ENCODE measurements around the gene SFTA2.

The SFTA2 gene

GRCh38 chr6:30918670-30919069 is 13.3 kb downstream of the SFTA2 start:
- TF ChIP-seq, protein P1, sequence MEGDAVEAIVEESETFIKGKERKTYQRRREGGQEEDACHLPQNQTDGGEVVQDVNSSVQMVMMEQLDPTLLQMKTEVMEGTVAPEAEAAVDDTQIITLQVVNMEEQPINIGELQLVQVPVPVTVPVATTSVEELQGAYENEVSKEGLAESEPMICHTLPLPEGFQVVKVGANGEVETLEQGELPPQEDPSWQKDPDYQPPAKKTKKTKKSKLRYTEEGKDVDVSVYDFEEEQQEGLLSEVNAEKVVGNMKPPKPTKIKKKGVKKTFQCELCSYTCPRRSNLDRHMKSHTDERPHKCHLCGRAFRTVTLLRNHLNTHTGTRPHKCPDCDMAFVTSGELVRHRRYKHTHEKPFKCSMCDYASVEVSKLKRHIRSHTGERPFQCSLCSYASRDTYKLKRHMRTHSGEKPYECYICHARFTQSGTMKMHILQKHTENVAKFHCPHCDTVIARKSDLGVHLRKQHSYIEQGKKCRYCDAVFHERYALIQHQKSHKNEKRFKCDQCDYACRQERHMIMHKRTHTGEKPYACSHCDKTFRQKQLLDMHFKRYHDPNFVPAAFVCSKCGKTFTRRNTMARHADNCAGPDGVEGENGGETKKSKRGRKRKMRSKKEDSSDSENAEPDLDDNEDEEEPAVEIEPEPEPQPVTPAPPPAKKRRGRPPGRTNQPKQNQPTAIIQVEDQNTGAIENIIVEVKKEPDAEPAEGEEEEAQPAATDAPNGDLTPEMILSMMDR (conservative IDR thresholded peaks at IDR 0.05; ENCODE audit: low read length): no peak
- no peak for DNase-seq (ENCODE audit: low read depth)
- H3K4me3 ChIP-seq (ENCODE audit: low read length): no peak overlapping the region

DNA sequence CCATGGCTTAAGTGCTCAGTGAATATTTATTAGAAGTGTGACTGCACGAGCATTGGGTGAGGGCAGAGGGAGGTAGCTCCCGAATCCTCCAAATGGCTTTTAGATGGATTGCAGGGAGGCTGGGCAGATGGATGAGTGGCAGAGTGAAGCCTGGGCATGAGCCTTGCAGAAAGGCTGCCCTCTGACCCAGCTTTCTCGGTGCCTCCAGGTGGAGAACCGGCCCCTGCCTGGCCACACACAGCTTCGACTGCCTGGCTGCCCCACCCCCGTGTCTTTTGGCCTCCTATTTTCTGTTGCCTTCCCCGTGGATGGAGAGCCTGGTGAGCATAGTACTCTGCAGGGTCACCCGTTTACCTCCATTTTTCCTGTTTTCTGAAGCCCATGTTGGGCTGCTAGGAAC is 14.5 kb downstream of the SFTA2 start:
- TF ChIP-seq, protein P1 (conservative IDR thresholded peaks at IDR 0.05; ENCODE audit: low read length): no peak
- H3K4me3 ChIP-seq (ENCODE audit: low read length): no peak overlapping the region
- no peak for DNase-seq (ENCODE audit: low read depth)

DNA sequence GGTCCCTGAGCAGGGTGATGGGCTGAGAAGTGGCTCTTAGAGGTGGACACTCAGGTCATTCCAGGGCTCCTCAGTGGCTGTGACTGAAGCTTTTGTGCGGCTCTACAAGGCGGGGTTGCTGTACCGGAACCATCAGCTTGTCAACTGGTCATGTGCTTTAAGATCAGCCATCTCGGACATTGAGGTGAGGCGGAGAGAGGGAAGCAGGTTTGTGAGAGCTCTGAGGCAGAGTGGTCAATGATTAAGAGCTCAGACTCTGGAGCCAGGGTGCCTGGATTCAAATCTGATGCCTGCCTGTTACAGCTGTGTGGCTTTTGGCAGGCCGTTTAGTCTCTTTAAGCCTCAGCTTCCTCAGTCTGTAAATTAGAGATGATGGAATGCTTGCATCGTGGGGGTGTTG is 14.9 kb downstream of the SFTA2 start:
- no peak overlapping the region for H3K4me3 ChIP-seq (ENCODE audit: low read length)
- DNase-seq (ENCODE audit: low read depth): no peak
- TF ChIP-seq, protein P1 (conservative IDR thresholded peaks at IDR 0.05; ENCODE audit: low read length): no peak

DNA sequence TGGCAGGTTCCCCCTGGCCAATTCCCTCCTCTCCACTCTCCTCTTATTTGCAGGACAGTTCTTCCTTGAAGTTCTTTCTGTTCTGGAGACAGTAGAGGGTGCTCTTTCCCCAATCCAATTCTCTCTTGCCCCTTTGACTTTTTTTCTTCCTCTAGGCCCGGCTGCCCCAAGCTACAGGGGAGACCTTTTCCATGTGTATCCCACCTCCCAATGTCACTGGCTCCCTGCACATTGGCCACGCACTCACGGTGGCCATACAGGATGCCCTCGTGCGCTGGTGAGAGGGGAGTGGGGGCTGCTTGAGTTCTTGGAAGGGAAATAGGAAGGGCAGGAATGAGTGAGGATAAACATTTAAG is 16.4 kb downstream of the SFTA2 start:
- TF ChIP-seq, protein P1 (conservative IDR thresholded peaks at IDR 0.05; ENCODE audit: low read length): peak; percentile 84

DNA sequence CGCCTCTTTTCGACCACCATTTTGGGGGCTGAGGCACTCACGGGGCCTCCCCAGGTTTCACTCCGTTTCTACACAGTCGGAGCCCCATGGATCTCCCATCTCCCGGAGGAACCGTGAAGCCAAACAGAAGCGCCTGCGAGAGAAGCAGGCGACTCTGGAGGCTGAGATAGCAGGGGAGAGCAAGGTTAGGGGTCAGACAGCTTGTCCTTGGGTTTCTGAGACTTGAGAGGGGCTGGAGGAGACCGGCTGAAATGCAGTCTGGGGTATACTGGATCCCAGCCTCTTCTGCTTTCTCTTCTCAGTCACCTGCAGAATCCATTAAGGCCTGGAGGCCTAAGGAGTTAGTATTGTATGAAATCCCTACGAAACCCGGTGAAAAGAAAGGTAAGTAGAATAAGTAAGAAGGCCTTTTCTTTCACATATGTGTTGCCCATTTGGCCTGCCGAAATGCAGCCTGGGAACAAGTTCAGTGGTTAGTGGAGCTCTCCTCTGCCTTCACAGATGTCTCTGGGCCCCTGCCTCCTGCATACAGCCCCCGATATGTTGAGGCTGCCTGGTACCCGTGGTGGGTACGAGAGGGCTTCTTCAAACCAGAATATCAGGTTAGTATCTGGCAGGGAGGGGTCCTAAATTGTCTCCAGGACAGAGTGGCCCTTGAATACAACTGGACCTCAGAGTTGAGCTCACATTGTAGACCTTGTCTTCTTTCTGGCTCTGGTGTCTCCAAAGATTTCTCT is 16.9 kb downstream of the SFTA2 start:
- TF ChIP-seq, protein P1 (conservative IDR thresholded peaks at IDR 0.05; ENCODE audit: low read length): no peak
- H3K4me3 ChIP-seq (ENCODE audit: low read length): peak overlapping the region; percentile 67
- DNase-seq (ENCODE audit: low read depth): no peak

More for the DNA sequence above, 16.4 kb downstream of the SFTA2 start:
- H3K4me3 ChIP-seq (ENCODE audit: low read length): peak overlapping the region; percentile 67; the same call in 1 of the 2 replicates
- DNase-seq (ENCODE audit: low read depth): peak; percentile 72

DNA sequence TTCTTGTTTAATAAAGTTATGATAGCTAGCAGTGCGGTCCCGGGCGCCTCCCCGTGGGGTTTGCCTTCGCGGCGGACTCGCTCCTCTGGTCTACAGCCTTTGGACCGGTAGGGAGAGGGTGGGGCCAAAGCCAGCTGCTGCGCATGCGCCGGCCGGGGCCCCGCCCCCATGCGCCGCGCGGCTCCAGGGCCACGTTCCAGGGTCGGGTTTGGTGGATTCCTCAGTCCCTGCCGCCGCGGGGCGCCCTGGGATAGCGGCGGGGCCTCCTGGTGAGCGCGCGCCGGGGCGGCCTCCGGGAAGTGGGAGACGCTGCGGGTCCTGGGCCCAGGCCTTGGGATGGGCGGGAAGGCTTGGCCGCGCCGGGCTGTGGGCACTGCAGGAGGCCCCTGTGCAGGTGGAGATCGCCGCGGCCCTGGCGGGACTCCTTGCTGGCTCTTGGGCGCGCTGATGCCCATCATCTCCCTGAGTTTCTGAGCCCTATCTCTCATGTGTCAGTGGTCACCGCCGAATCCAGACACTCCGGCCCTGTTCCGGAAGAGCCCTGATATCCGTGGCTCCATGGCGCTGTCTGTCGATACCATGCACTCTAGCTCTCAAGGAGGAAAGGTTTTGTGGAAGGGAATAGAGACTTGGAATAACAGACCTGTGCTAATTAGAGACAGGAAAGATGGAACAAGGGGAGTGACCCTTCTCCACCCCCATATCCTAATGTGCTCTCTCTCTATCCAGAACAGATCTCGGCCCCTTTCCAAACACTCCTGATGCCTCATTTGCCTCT is 17.7 kb downstream of the SFTA2 start, which contains the start of gene VARS2:
Gene VARS2, plus strand, starts transcription at position 163 of the 778 bp plus-strand sequence. Its CDS starts 599 bp downstream, at position 762.
- TF ChIP-seq, protein P1 (conservative IDR thresholded peaks at IDR 0.05; ENCODE audit: low read length): peak; percentile 30; the same call in 1 of the 2 replicates
- H3K4me3 ChIP-seq (ENCODE audit: low read length): peak within 1 kb of the TSS; percentile 67

More for the DNA sequence above, 17.7 kb downstream of the SFTA2 start, which contains the start of gene VARS2:
- peak; percentile 88 for DNase-seq (ENCODE audit: low read depth)
